ENCODE data around the gene KIF1B.

Gene KIF1B

DNA sequence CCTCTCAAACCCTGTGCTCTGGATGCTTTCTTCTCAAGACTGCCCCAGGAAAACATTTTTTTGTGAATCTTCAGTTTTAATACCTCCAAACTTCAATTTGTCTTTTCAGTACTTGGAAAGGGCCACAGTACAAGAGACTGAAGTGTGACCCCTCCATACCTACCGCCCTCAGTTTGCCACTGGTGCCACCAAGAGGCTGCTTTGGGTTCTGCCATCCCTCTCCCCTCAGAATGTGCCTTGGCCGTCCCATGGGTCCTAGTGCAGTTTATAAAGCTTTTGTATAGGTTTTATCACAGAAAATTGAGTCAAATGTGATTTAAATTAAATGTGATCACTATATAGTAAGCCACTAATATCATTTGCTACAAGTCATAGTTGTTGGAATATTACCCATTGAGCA lies 127.7 kb downstream of the KIF1B start:
- no peak overlapping the region for H3K27ac ChIP-seq (ENCODE audit: low read length)
- H3K79me2 ChIP-seq (ENCODE audit: insufficient read depth, low read length), result no peaks in the 10 kb centered on the region
- no peak overlapping the region for H2AFZ ChIP-seq (ENCODE audit: low read depth, low read length)
- H3K36me3 ChIP-seq (ENCODE audit: insufficient read depth, low read length), result peaks cover 12% of the 10 kb centered on the region; the same call in 1 of the 2 replicates
- H3K9me3 ChIP-seq (ENCODE audit: insufficient read depth, low read length, severe bottlenecking), result no peaks in the 10 kb centered on the region
- H3K4me3 ChIP-seq (ENCODE audit: low read depth in 1 of 2, low read length in 2 of 2), result no peak overlapping the region
- H4K20me1 ChIP-seq (ENCODE audit: insufficient read depth, low read length), result no peaks in the 10 kb centered on the region
- H3K9ac ChIP-seq (ENCODE audit: low read depth, low read length), result no peak overlapping the region
- TF ChIP-seq, protein P1, sequence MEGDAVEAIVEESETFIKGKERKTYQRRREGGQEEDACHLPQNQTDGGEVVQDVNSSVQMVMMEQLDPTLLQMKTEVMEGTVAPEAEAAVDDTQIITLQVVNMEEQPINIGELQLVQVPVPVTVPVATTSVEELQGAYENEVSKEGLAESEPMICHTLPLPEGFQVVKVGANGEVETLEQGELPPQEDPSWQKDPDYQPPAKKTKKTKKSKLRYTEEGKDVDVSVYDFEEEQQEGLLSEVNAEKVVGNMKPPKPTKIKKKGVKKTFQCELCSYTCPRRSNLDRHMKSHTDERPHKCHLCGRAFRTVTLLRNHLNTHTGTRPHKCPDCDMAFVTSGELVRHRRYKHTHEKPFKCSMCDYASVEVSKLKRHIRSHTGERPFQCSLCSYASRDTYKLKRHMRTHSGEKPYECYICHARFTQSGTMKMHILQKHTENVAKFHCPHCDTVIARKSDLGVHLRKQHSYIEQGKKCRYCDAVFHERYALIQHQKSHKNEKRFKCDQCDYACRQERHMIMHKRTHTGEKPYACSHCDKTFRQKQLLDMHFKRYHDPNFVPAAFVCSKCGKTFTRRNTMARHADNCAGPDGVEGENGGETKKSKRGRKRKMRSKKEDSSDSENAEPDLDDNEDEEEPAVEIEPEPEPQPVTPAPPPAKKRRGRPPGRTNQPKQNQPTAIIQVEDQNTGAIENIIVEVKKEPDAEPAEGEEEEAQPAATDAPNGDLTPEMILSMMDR (IDR thresholded peaks at IDR 0.05; ENCODE audit: borderline replicate concordance, extremely low read depth, low read length, poor library complexity, severe bottlenecking), result peak; percentile 82
- no peak for TF ChIP-seq EZH2 (IDR thresholded peaks at IDR 0.05; ENCODE audit: borderline replicate concordance, low read depth, low read length, severe bottlenecking)
- no peaks in the 10 kb centered on the region for H3K27me3 ChIP-seq (ENCODE audit: insufficient read depth, low read length, poor library complexity)
- no peak overlapping the region for H3K4me2 ChIP-seq (ENCODE audit: insufficient read depth, low read length)
- DNase-seq, result peak; percentile 51
- ATAC-seq (ENCODE audit: insufficient read depth, low read depth), result peak; percentile 95
- H3K4me1 ChIP-seq (ENCODE audit: insufficient read depth, low read length), result no peaks in the 10 kb centered on the region

- TF ChIP-seq, protein P1 (IDR thresholded peaks at IDR 0.05; ENCODE audit: borderline replicate concordance, extremely low read depth, low read length, poor library complexity, severe bottlenecking), result no peak
- no peak for TF ChIP-seq EZH2 (IDR thresholded peaks at IDR 0.05; ENCODE audit: borderline replicate concordance, low read depth, low read length, severe bottlenecking)
- Histone ChIP-seq H3K4me1 (ENCODE audit: insufficient read depth, low read length) (no peaks in the 10 kb centered on the region), H2AFZ (ENCODE audit: low read depth, low read length) (no peak overlapping the region), H3K79me2 (ENCODE audit: insufficient read depth, low read length) (no peaks in the 10 kb centered on the region), H3K9ac (ENCODE audit: low read depth, low read length) (no peak overlapping the region), H3K4me2 (ENCODE audit: insufficient read depth, low read length) (no peak overlapping the region), H4K20me1 (ENCODE audit: insufficient read depth, low read length) (no peaks in the 10 kb centered on the region), H3K27ac (ENCODE audit: low read length) (no peak overlapping the region), H3K36me3 (ENCODE audit: insufficient read depth, low read length) (peaks cover 13% of the 10 kb centered on the region; the same call in 1 of the 2 replicates), H3K4me3 (ENCODE audit: low read depth in 1 of 2, low read length in 2 of 2) (no peak overlapping the region), H3K27me3 (ENCODE audit: insufficient read depth, low read length, poor library complexity) (no peaks in the 10 kb centered on the region), H3K9me3 (ENCODE audit: insufficient read depth, low read length, severe bottlenecking) (no peaks in the 10 kb centered on the region)
- ATAC-seq (ENCODE audit: insufficient read depth, low read depth), result no peak
- no peak for DNase-seq
These were observed 128.2 kb downstream of the KIF1B start for GRCh38 chr1:10338611-10339010.

DNA sequence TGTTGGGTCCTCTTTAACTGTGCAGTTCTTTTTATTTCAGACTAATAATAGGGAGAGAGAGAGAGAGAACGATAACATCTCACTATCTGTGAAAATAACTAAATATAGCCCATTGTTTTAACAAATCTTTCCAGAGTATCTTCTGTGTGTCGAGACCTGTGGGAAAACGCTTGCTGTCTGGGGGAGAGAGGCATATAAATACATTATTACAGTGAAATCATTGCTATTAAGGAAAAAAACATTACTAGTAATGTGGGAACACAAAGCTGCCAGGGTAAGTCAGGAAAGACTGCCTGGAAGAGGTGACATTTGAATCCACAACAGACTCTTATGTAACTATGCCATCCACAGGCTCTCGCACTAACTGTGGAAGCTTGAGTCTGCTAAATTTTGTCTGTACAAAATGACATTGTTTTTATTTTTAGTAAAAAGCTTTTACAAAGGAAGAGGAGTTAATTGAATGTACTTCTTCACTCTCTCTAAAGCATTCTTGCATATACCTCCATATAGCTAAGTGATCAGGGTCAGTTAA lies 128.7 kb downstream of the KIF1B start:
- no peak for ATAC-seq (ENCODE audit: insufficient read depth, low read depth)
- H4K20me1 ChIP-seq (ENCODE audit: insufficient read depth, low read length), result no peaks in the 10 kb centered on the region
- TF ChIP-seq, protein P1 (IDR thresholded peaks at IDR 0.05; ENCODE audit: borderline replicate concordance, extremely low read depth, low read length, poor library complexity, severe bottlenecking), result no peak
- no peak for TF ChIP-seq EZH2 (IDR thresholded peaks at IDR 0.05; ENCODE audit: borderline replicate concordance, low read depth, low read length, severe bottlenecking)
- DNase-seq, result no peak
- no peak overlapping the region for H3K27ac ChIP-seq (ENCODE audit: low read length)
- H3K36me3 ChIP-seq (ENCODE audit: insufficient read depth, low read length), result peaks cover 17% of the 10 kb centered on the region; the same call in 1 of the 2 replicates
- H3K4me2 ChIP-seq (ENCODE audit: insufficient read depth, low read length), result no peak overlapping the region
- no peak overlapping the region for H3K4me3 ChIP-seq (ENCODE audit: low read depth in 1 of 2, low read length in 2 of 2)
- no peaks in the 10 kb centered on the region for H3K27me3 ChIP-seq (ENCODE audit: insufficient read depth, low read length, poor library complexity)
- no peak overlapping the region for H3K9ac ChIP-seq (ENCODE audit: low read depth, low read length)
- H3K9me3 ChIP-seq (ENCODE audit: insufficient read depth, low read length, severe bottlenecking), result no peaks in the 10 kb centered on the region
- no peak overlapping the region for H2AFZ ChIP-seq (ENCODE audit: low read depth, low read length)
- no peaks in the 10 kb centered on the region for H3K79me2 ChIP-seq (ENCODE audit: insufficient read depth, low read length)
- no peaks in the 10 kb centered on the region for H3K4me1 ChIP-seq (ENCODE audit: insufficient read depth, low read length)
